B cell (primary cell): ENCODE data around the gene ITLN2. TPM values are rescaled to one million over a fixed set of nuclear protein-coding genes. Genes with fewer than 3 reads are reported as not detected.

Experiments
- ATAC-seq: fragments of 200-7000 bp; cut with Tn5 transposase; one replicate; pipeline ENCODE4 v1.10.0; 2021; ENCODE audit warnings: low read depth, mild to moderate bottlenecking, moderate number of reproducible peaks, moderate library complexity
- CTCF ChIA-PET: fragments of 350-600 bp; sonication (Branson Sonifier 250); formaldehyde crosslinking; loops from one replicate; lab custom pipeline; 2021; ENCODE audit warnings: antibody characterized with exemption, inconsistent platforms; lab: Charles Lee
- POLR2A ChIA-PET: fragments of 350-600 bp; sonication (Branson Sonifier 250); formaldehyde crosslinking; loops from one replicate; lab custom pipeline; 2021; ENCODE audit warnings: antibody characterized with exemption; lab: Charles Lee
- DNase-seq: peaks from one replicate; pipeline ENCODE4 v3.0.0; 2013
- H2AFZ ChIP-seq: 2 replicates; pipeline ENCODE4 v1.6.1; 2012; ENCODE audit warnings: mild to moderate bottlenecking, low read depth, low read length; ENCODE audit not compliant: insufficient read depth, poor library complexity, severe bottlenecking
- H3K27ac ChIP-seq, 2 donors: 1 replicate in 1 of 2; 2 replicates in 1 of 2; pipeline ENCODE4 v1.5.1; 2012 to 2013; ENCODE audit warnings: low read length in 2 of 2, mild to moderate bottlenecking in 2 of 2, moderate library complexity in 1 of 2
- H3K27me3 ChIP-seq, 4 experiments: fragments of 200-600 bp in 1 of 4; sonication (generic) in 1 of 4; replicated peaks in 1 of 4; 1 replicate in 2 of 4; 2 replicates in 2 of 4; pipeline versions ENCODE4 v1.6.1 to v1.7.0; 2013 to 2016; ENCODE audit warnings: low read length in 3 of 4, mild to moderate bottlenecking in 2 of 4, mixed read lengths in 1 of 4, moderate library complexity in 1 of 4; ENCODE audit not compliant: insufficient read depth in 4 of 4, control insufficient read depth in 3 of 4; ENCODE audit errors: control extremely low read depth in 1 of 4
- H3K36me3 ChIP-seq, 2 experiments: replicated peaks in 1 of 2; 1 replicate in 1 of 2; 2 replicates in 1 of 2; pipeline versions ENCODE4 v1.6.1 to v1.7.1; 2013; ENCODE audit warnings: low read length in 1 of 2; ENCODE audit not compliant: insufficient read depth in 2 of 2, control insufficient read depth in 1 of 2; ENCODE audit errors: control extremely low read depth in 1 of 2, extremely low read depth in 1 of 2
- H3K4me1 ChIP-seq, 2 donors: fragments of 200-600 bp in 1 of 2; sonication (generic) in 1 of 2; 1 replicate in 1 of 2; 2 replicates in 1 of 2; pipeline versions ENCODE4 v1.5.1 to v1.6.1; 2013 to 2017; ENCODE audit warnings: low read length in 2 of 2; ENCODE audit not compliant: control insufficient read depth in 2 of 2, insufficient read depth in 2 of 2
- H3K4me2 ChIP-seq: replicated peaks from 2 replicates; pipeline ENCODE3; 2012; ENCODE audit warnings: mild to moderate bottlenecking, low read depth, low read length; ENCODE audit not compliant: poor library complexity, severe bottlenecking
- H3K4me3 ChIP-seq, 5 experiments: fragments of 200-600 bp in 1 of 5; sonication (generic) in 1 of 5; 1 replicate in 3 of 5; 2 replicates in 2 of 5; pipeline versions ENCODE4 v1.5.1 to v1.7.0; 2011 to 2016; ENCODE audit warnings: low read length in 4 of 5, mild to moderate bottlenecking in 4 of 5, low read depth in 2 of 5, control low read depth in 1 of 5, moderate library complexity in 1 of 5; ENCODE audit not compliant: insufficient read depth in 1 of 5; ENCODE audit errors: control extremely low read depth in 1 of 5, extremely low read depth in 1 of 5
- H3K79me2 ChIP-seq: fragments of 200-600 bp; sonication (generic); one replicate; pipeline ENCODE4 v1.6.0; 2016; ENCODE audit warnings: low read length; ENCODE audit not compliant: control insufficient read depth, insufficient read depth
- H3K9ac ChIP-seq: fragments of 200-600 bp; sonication (generic); 2 replicates; pipeline ENCODE4 v1.6.1; 2017; ENCODE audit warnings: mild to moderate bottlenecking, low read length, moderate library complexity
- H3K9me3 ChIP-seq, 3 donors: one replicate each; pipeline versions ENCODE4 v1.6.1 to v1.7.1; 2013; ENCODE audit warnings: low read length in 2 of 3; ENCODE audit not compliant: control insufficient read depth in 2 of 3, insufficient read depth in 1 of 3; ENCODE audit errors: control extremely low read depth in 1 of 3
- H4K20me1 ChIP-seq: 2 replicates; pipeline ENCODE4 v1.6.0; 2012; ENCODE audit warnings: mild to moderate bottlenecking, low read length; ENCODE audit not compliant: insufficient read depth, control insufficient read depth, poor library complexity, severe bottlenecking
- H3K27ac Mint-ChIP-seq: one replicate; pipeline ENCODE4 v1.8.0; 2021; ENCODE audit warnings: mixed read lengths
- H3K27me3 Mint-ChIP-seq: one replicate; pipeline ENCODE4 v1.8.0; 2021; ENCODE audit warnings: mixed read lengths
- H3K4me1 Mint-ChIP-seq: one replicate; pipeline ENCODE4 v1.8.0; 2021; ENCODE audit warnings: mixed read lengths
- H3K4me3 Mint-ChIP-seq: one replicate; pipeline ENCODE4 v1.8.0; 2021; ENCODE audit warnings: mixed read lengths
- H3K9me3 Mint-ChIP-seq: one replicate; pipeline ENCODE4 v1.8.0; 2022; ENCODE audit warnings: mixed read lengths; ENCODE audit not compliant: insufficient read depth
- CTCF ChIP-seq: fragments of 200-600 bp; IDR thresholded peaks from one replicate; pipeline ENCODE4 v1.8.0; 2022; ENCODE audit warnings: antibody characterized with exemption, mild to moderate bottlenecking
- EZH2 ChIP-seq: IDR thresholded peaks from 2 replicates; pipeline ENCODE4 v1.6.1; 2012; ENCODE audit warnings: borderline replicate concordance, low read depth, mild to moderate bottlenecking, moderate library complexity, low read length; ENCODE audit not compliant: insufficient read depth, poor library complexity, severe bottlenecking
- WGBS: methylation state at CpG from one replicate; pipeline ENCODE4 v1.1.5; 2013; ENCODE audit warnings: missing lambda C conversion rate; ENCODE audit not compliant: insufficient coverage; 5-methylcytosine and 5-hydroxymethylcytosine counted together
- intact Hi-C: fragments of 100-400 bp; cut with micrococcal nuclease; formaldehyde crosslinking; loops from one replicate; pipeline ENCODE4 v1.10.0; 2022
- polyA plus RNA-seq: library from polyadenylated mRNA; depleted of rRNA; stranded (reverse); fragments of >200 nt; gene quantifications from 2 replicates; pipeline ENCODE4 v1.2.3, GENCODE V29; 2012
- total RNA-seq, 2 donors: library from RNA; stranded (reverse); fragments of 120-200 nt in 1 of 2; gene quantifications; 1 replicate in 1 of 2; 2 replicates in 1 of 2; pipeline versions ENCODE4 v1.2.3 to v1.2.4, GENCODE V29; 2013 to 2022

Gene ITLN2
- total and polyA plus RNA-seq, 2 donors (not counting 1 experiment from before 2014, with no cell fraction given), result not detected

- H3K9me3 Mint-ChIP-seq, result peaks cover 12% of the 10 kb centered on the region
- TF ChIP-seq EZH2, result no peak
- TF ChIP-seq CTCF, result no peak
- POLR2A ChIA-PET, result no interaction called here
Measured at GRCh38 chr1:160925652-160926244, 28.9 kb downstream of the ITLN2 start.

GRCh38 chr1:160924791-160925651, 29.6 kb downstream of the ITLN2 start:
- POLR2A ChIA-PET, result no interaction called here

More at GRCh38 chr1:160925652-160926244, 28.9 kb downstream of the ITLN2 start:
- DNase-seq, result no peak
- ATAC-seq, result no peak
- H3K4me3 Mint-ChIP-seq, result no peak overlapping the region
- H3K4me2 ChIP-seq, result no peak overlapping the region
- peaks cover 2 to 16% (median 13%) of the 10 kb centered on the region in 3 donors for H3K9me3 ChIP-seq
- no peaks in the 10 kb centered on the region for H3K4me1 ChIP-seq
- no peak overlapping the region for H3K27ac ChIP-seq
- H3K27me3 ChIP-seq, result peaks cover 0 to 11% (median 0%) of the 10 kb centered on the region in 4 experiments
- H3K79me2 ChIP-seq, result no peaks in the 10 kb centered on the region
- H3K27me3 Mint-ChIP-seq, result peaks cover 9% of the 10 kb centered on the region
- no peaks in the 10 kb centered on the region for H3K36me3 ChIP-seq
- intact Hi-C loops, result no loop called here
- H3K4me3 ChIP-seq, result no peak overlapping the region
- CTCF ChIA-PET, result no interaction called here
- no peaks in the 10 kb centered on the region for H4K20me1 ChIP-seq
- no peak overlapping the region for H2AFZ ChIP-seq
- no peak overlapping the region for H3K9ac ChIP-seq
- H3K4me1 Mint-ChIP-seq, result no peaks in the 10 kb centered on the region
- WGBS, result 93% methylated on average over 3 of the region's 5 CpGs
- H3K27ac Mint-ChIP-seq, result no peak overlapping the region

More at GRCh38 chr1:160924791-160925651, 29.6 kb downstream of the ITLN2 start:
- DNase-seq (no peak), ATAC-seq (no peak)
- no peak overlapping the region for H3K4me3 Mint-ChIP-seq
- CTCF ChIA-PET, result interaction anchor here (0.6 kb wide), 1 partner anchor 129 kb away, joined by 5 read pairs; the partner anchor contains the start of gene LY9
- Histone ChIP-seq H3K9ac (no peak overlapping the region), H4K20me1 (no peaks in the 10 kb centered on the region), H2AFZ (no peak overlapping the region), H3K79me2 (no peaks in the 10 kb centered on the region), H3K27ac (no peak overlapping the region), H3K9me3 (peaks cover 2 to 16% (median 13%) of the 10 kb centered on the region in 3 donors), H3K27me3 (peaks cover 0 to 11% (median 0%) of the 10 kb centered on the region in 4 experiments), H3K4me3 (no peak overlapping the region), H3K4me1 (no peaks in the 10 kb centered on the region), H3K36me3 (no peaks in the 10 kb centered on the region), H3K4me2 (no peak overlapping the region)
- peaks cover 12% of the 10 kb centered on the region for H3K9me3 Mint-ChIP-seq
- H3K4me1 Mint-ChIP-seq, result no peaks in the 10 kb centered on the region
- intact Hi-C loops, result no loop called here
- H3K27ac Mint-ChIP-seq, result no peak overlapping the region
- 100% methylated on average over 2 of the region's 7 CpGs for WGBS
- TF ChIP-seq CTCF, result no peak
- no peak for TF ChIP-seq EZH2
- H3K27me3 Mint-ChIP-seq, result peaks cover 14% of the 10 kb centered on the region
